Stimulated activated CD4-positive, alpha-beta T cell treated with anti-CD3 and anti-CD28 coated beads, Interleukin-4, amount 100 ng/mL, for 24 hours (primary cell): ENCODE measurements around the gene SLC6A20.
"Not testable (repeated sequence)": the region's sequence is repeated elsewhere in the genome, so short reads cannot be mapped to it uniquely, and the experiment has no call there.

Source experiments
- DNase-seq: peaks from one replicate; pipeline ENCODE4 v3.0.0-alpha.2; 2020

Gene SLC6A20

GRCh38 chr3:45777746-45778386 is 18.5 kb downstream of the SLC6A20 start:
- DNase-seq: no peak

- no peak for DNase-seq
Observed at GRCh38 chr3:45777111-45777745, 19.1 kb downstream of the SLC6A20 start.

GRCh38 chr3:45776611-45777010 is 19.7 kb downstream of the SLC6A20 start:
- DNase-seq: no peak

GRCh38 chr3:45776301-45776595 is 20.1 kb downstream of the SLC6A20 start:
- DNase-seq: no peak

GRCh38 chr3:45775571-45776300 is 20.6 kb downstream of the SLC6A20 start:
- no peak for DNase-seq

- no peak for DNase-seq
Observed at GRCh38 chr3:45774581-45775521, 21.5 kb downstream of the SLC6A20 start.

- no peak for DNase-seq
Observed at GRCh38 chr3:45773714-45774449, 22.5 kb downstream of the SLC6A20 start.

GRCh38 chr3:45773072-45773471 is 23.3 kb downstream of the SLC6A20 start:
- no peak for DNase-seq

GRCh38 chr3:45772341-45773035 is 23.8 kb downstream of the SLC6A20 start:
- no peak for DNase-seq

- no peak for DNase-seq
Observed at GRCh38 chr3:45771831-45772230, 24.5 kb downstream of the SLC6A20 start.

GRCh38 chr3:45771166-45771775 is 25.1 kb downstream of the SLC6A20 start:
- DNase-seq: no peak

- no peak for DNase-seq
Observed at GRCh38 chr3:45765958-45766357, 30.4 kb downstream of the SLC6A20 start.

- no peak for DNase-seq
Observed at GRCh38 chr3:45765266-45765851, 31.0 kb downstream of the SLC6A20 start.

GRCh38 chr3:45763303-45763675 is 33.0 kb downstream of the SLC6A20 start:
- no peak for DNase-seq

GRCh38 chr3:45762647-45763302 is 33.6 kb downstream of the SLC6A20 start:
- no peak for DNase-seq

GRCh38 chr3:45761831-45762230 is 34.5 kb downstream of the SLC6A20 start:
- DNase-seq: no peak

GRCh38 chr3:45760878-45761711 is 35.2 kb downstream of the SLC6A20 start:
- DNase-seq: peak; percentile 46

- no peak for DNase-seq
Observed at GRCh38 chr3:45759851-45760250, 36.5 kb downstream of the SLC6A20 start.

- DNase-seq: no peak
Observed at GRCh38 chr3:45758871-45759270, 37.5 kb downstream of the SLC6A20 start.

GRCh38 chr3:45757141-45757540 is 39.2 kb downstream of the SLC6A20 start:
- not testable (repeated sequence) for DNase-seq
